GM12872 (cell line): ENCODE measurements around the gene C16orf92.

ENCODE experiments used
- CTCF ChIP-seq: IDR thresholded peaks from 3 replicates; pipeline ENCODE4 v1.5.1; 2011; ENCODE audit warnings: low read depth, mild to moderate bottlenecking, low read length, moderate library complexity; ENCODE audit not compliant: insufficient read depth

The C16orf92 gene

GRCh38 chr16:30069611-30070462, 46.8 kb downstream of the C16orf92 start:
- no peak for TF ChIP-seq CTCF

- TF ChIP-seq CTCF: no peak
Measured at GRCh38 chr16:30070490-30070889, 47.5 kb downstream of the C16orf92 start.
